Mesendoderm (in vitro differentiated cells): Measurements from ENCODE around the gene GLRA3.

Source experiments
- DNase-seq: peaks from one replicate; pipeline ENCODE4 v3.0.0; 2013
- H2AK5ac ChIP-seq: 2 replicates; pipeline ENCODE4 v1.6.1; 2013; ENCODE audit warnings: low read length, inconsistent platforms
- H2BK120ac ChIP-seq: 2 replicates; pipeline ENCODE4 v1.6.1; 2013; ENCODE audit warnings: low read depth, mild to moderate bottlenecking, low read length, moderate library complexity, mixed read lengths
- H2BK15ac ChIP-seq: replicated peaks from 2 replicates; pipeline ENCODE4 v1.6.1; 2013; ENCODE audit warnings: low read depth, mild to moderate bottlenecking, moderate library complexity
- H2BK5ac ChIP-seq: 2 replicates; pipeline ENCODE4 v1.6.1; 2013; ENCODE audit warnings: low read length, inconsistent platforms
- H3K18ac ChIP-seq: 2 replicates; pipeline ENCODE4 v1.6.1; 2013; ENCODE audit warnings: mild to moderate bottlenecking, low read length, mixed read lengths
- H3K23ac ChIP-seq: one replicate; pipeline ENCODE4 v1.6.1; 2013; ENCODE audit warnings: low read length
- H3K27ac ChIP-seq: 2 replicates; pipeline ENCODE4 v1.5.1; 2013; ENCODE audit warnings: low read depth, mild to moderate bottlenecking, inconsistent platforms, low read length, moderate library complexity
- H3K27me3 ChIP-seq: 2 replicates; pipeline ENCODE4 v1.6.1; 2013; ENCODE audit warnings: low read length, control low read depth, mild to moderate bottlenecking, inconsistent platforms; ENCODE audit not compliant: insufficient read depth, poor library complexity
- H3K36me3 ChIP-seq: 2 replicates; pipeline ENCODE4 v1.6.1; 2013; ENCODE audit warnings: low read length, inconsistent platforms; ENCODE audit not compliant: control insufficient read depth, insufficient read depth
- H3K4ac ChIP-seq: one replicate; pipeline ENCODE4 v1.6.1; 2013; ENCODE audit warnings: low read depth, mild to moderate bottlenecking, low read length, moderate library complexity
- H3K4me1 ChIP-seq: 2 replicates; pipeline ENCODE4 v1.6.1; 2013; ENCODE audit warnings: low read depth, low read length, inconsistent platforms; ENCODE audit not compliant: control insufficient read depth
- H3K4me2 ChIP-seq: 2 replicates; pipeline ENCODE4 v1.6.1; 2013; ENCODE audit warnings: low read length
- H3K4me3 ChIP-seq: 2 replicates; pipeline ENCODE4 v1.5.1; 2013; ENCODE audit warnings: mild to moderate bottlenecking, low read length
- H3K56ac ChIP-seq: one replicate; pipeline ENCODE4 v1.6.1; 2013; ENCODE audit warnings: low read length
- H3K79me1 ChIP-seq: 2 replicates; pipeline ENCODE4 v1.6.1; 2013; ENCODE audit warnings: low read length, inconsistent platforms
- H3K79me2 ChIP-seq: 2 replicates; pipeline ENCODE4 v1.6.1; 2013; ENCODE audit warnings: mild to moderate bottlenecking, low read length; ENCODE audit not compliant: control insufficient read depth, insufficient read depth
- H3K9ac ChIP-seq: 2 replicates; pipeline ENCODE4 v1.6.1; 2013; ENCODE audit warnings: low read length, inconsistent platforms
- H4K5ac ChIP-seq: one replicate; pipeline ENCODE4 v1.6.1; 2013; ENCODE audit warnings: low read length
- H4K8ac ChIP-seq: one replicate; pipeline ENCODE4 v1.6.1; 2013; ENCODE audit warnings: low read depth, mild to moderate bottlenecking, control low read depth, low read length, moderate library complexity
- WGBS: extraction: QIAGEN DNeasy Blood & Tissue Kit; methylation state at CpG from one replicate; pipeline ENCODE4 v1.1.7; 2013; ENCODE audit warnings: low lambda C conversion rate, missing lambda C conversion rate; ENCODE audit not compliant: insufficient coverage; ENCODE audit errors: extremely low coverage; 5-methylcytosine and 5-hydroxymethylcytosine counted together

Gene GLRA3

GRCh38 chr4:174856926-174857800, 28.1 kb upstream of the GLRA3 start:
- no peaks in the 10 kb centered on the region for H3K4me1 ChIP-seq
- H3K23ac ChIP-seq: no peak overlapping the region
- H3K18ac ChIP-seq: no peak overlapping the region
- H3K27me3 ChIP-seq: no peaks in the 10 kb centered on the region
- no peak overlapping the region for H3K4me2 ChIP-seq
- no peak overlapping the region for H4K8ac ChIP-seq
- no peak overlapping the region for H2BK15ac ChIP-seq
- H3K79me2 ChIP-seq: no peaks in the 10 kb centered on the region
- H3K9ac ChIP-seq: no peak overlapping the region
- no peak overlapping the region for H3K27ac ChIP-seq
- no peak overlapping the region for H2BK5ac ChIP-seq
- H3K4me3 ChIP-seq: no peak overlapping the region
- no CpG with 5 or more reads among the region's 3 CpGs for WGBS
- no peak overlapping the region for H2AK5ac ChIP-seq
- no peak overlapping the region for H4K5ac ChIP-seq
- no peak overlapping the region for H2BK120ac ChIP-seq
- no peak overlapping the region for H3K56ac ChIP-seq
- peak; percentile 36 for DNase-seq
- no peaks in the 10 kb centered on the region for H3K36me3 ChIP-seq
- H3K79me1 ChIP-seq: no peaks in the 10 kb centered on the region
- H3K4ac ChIP-seq: no peak overlapping the region

DNA sequence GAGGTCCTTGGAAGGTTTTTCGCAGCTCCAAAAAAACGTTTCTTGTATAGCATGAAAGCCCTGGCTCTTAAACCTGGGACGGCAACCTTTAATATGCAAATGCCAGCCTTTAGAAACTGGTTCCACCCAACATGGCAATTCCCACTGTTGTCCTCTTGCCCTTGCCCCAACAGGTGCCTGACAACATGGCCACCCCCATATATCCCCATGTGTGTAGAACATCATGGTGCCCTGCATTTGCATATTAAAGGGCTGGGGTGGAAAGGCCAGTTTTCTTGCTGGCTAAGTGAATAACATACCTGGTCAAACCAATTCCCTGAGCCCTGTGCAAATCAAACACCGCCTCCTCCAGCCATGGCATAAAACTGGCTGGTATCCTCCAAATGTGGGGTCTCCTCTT, 26.0 kb upstream of the GLRA3 start:
- Histone ChIP-seq H3K4me3 (no peak overlapping the region), H3K56ac (no peak overlapping the region), H2AK5ac (no peak overlapping the region), H3K79me1 (no peaks in the 10 kb centered on the region), H3K4ac (no peak overlapping the region), H4K8ac (no peak overlapping the region), H3K79me2 (no peaks in the 10 kb centered on the region), H3K9ac (no peak overlapping the region), H2BK15ac (no peak overlapping the region), H2BK120ac (peak overlapping the region; percentile 92), H3K36me3 (no peaks in the 10 kb centered on the region), H3K4me2 (no peak overlapping the region), H3K27ac (no peak overlapping the region), H4K5ac (no peak overlapping the region), H3K18ac (peak overlapping the region; percentile 5), H3K27me3 (no peaks in the 10 kb centered on the region), H3K4me1 (no peaks in the 10 kb centered on the region), H2BK5ac (no peak overlapping the region), H3K23ac (no peak overlapping the region)
- DNase-seq: no peak
- no CpG with 5 or more reads among the region's 4 CpGs for WGBS

GRCh38 chr4:174853629-174854028, 24.6 kb upstream of the GLRA3 start:
- Histone ChIP-seq H2BK15ac (no peak overlapping the region), H4K5ac (no peak overlapping the region), H3K4me3 (no peak overlapping the region), H3K4me2 (no peak overlapping the region), H3K9ac (no peak overlapping the region), H2AK5ac (no peak overlapping the region), H3K4ac (no peak overlapping the region), H3K27me3 (no peaks in the 10 kb centered on the region), H4K8ac (no peak overlapping the region), H3K27ac (no peak overlapping the region), H3K79me2 (no peaks in the 10 kb centered on the region), H3K23ac (no peak overlapping the region), H2BK5ac (no peak overlapping the region), H3K4me1 (no peaks in the 10 kb centered on the region), H3K36me3 (no peaks in the 10 kb centered on the region), H3K79me1 (no peaks in the 10 kb centered on the region), H2BK120ac (no peak overlapping the region), H3K18ac (no peak overlapping the region), H3K56ac (no peak overlapping the region)
- no peak for DNase-seq
- no CpG with 5 or more reads among the region's 3 CpGs for WGBS

DNA sequence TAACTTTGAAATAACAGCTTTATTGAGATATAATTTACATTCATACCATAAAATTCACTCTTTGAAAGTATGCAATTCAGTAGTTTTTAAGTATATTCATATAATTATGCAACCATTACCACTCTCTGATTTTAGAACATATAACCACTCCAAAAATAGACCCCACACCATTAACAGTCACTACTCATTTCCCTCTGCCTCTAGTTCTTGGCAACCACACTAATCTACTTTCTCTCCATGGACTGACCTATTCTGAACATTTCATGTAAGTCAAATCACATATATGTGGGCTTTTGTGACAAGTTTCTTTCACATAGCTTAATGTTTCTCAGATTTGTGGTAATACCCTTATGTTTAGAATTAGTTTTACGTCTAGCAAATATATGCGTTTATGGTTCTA, 19.5 kb upstream of the GLRA3 start:
- no peak overlapping the region for H2BK120ac ChIP-seq
- H3K36me3 ChIP-seq: no peaks in the 10 kb centered on the region
- no peak overlapping the region for H4K8ac ChIP-seq
- H3K56ac ChIP-seq: no peak overlapping the region
- no peak overlapping the region for H3K4ac ChIP-seq
- no peak overlapping the region for H2BK15ac ChIP-seq
- no peak overlapping the region for H2AK5ac ChIP-seq
- WGBS: no CpG with 5 or more reads among the region's 2 CpGs
- H3K18ac ChIP-seq: no peak overlapping the region
- no peaks in the 10 kb centered on the region for H3K79me2 ChIP-seq
- DNase-seq: no peak
- H3K79me1 ChIP-seq: no peaks in the 10 kb centered on the region
- no peak overlapping the region for H3K4me2 ChIP-seq
- no peak overlapping the region for H3K9ac ChIP-seq
- no peak overlapping the region for H3K27ac ChIP-seq
- H3K4me1 ChIP-seq: no peaks in the 10 kb centered on the region
- H3K23ac ChIP-seq: no peak overlapping the region
- no peak overlapping the region for H4K5ac ChIP-seq
- no peaks in the 10 kb centered on the region for H3K27me3 ChIP-seq
- H2BK5ac ChIP-seq: no peak overlapping the region
- no peak overlapping the region for H3K4me3 ChIP-seq

DNA sequence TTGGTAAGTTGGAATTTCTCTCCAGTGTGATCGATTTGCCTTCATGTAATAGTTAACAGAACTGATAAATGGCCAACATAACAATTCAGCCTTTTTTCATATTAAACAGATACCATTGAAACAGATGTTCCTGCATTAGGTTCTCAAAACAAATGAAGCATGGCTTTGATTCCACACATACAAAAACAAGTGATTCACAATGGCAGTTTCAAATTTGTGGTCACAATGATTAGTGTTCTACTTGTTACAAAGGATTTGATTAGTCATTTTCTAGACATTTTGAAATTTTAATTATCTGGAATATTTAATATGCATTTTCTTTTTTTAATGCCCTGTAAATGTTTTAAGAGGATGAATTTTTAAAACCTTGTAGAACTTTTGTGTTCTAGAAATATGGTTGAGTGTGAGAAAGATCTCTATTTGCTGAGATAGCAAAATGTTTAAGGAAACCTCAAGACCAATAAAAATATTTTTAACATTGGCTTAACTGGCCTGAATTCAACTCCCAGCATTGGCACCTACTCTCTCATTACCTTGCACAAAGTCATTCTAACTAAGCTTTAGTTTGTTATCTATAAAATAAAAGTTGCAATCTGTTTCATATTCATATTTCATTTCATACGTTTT, 18.9 kb upstream of the GLRA3 start:
- no peaks in the 10 kb centered on the region for H3K79me2 ChIP-seq
- no peak overlapping the region for H2AK5ac ChIP-seq
- H2BK15ac ChIP-seq: no peak overlapping the region
- H3K4me1 ChIP-seq: no peaks in the 10 kb centered on the region
- no peak overlapping the region for H3K4me3 ChIP-seq
- H3K36me3 ChIP-seq: no peaks in the 10 kb centered on the region
- no peak for DNase-seq
- H2BK120ac ChIP-seq: no peak overlapping the region
- WGBS: no CpG with 5 or more reads among the region's 2 CpGs
- H3K4me2 ChIP-seq: no peak overlapping the region
- no peaks in the 10 kb centered on the region for H3K27me3 ChIP-seq
- H3K9ac ChIP-seq: no peak overlapping the region
- H2BK5ac ChIP-seq: no peak overlapping the region
- no peak overlapping the region for H3K23ac ChIP-seq
- H3K27ac ChIP-seq: no peak overlapping the region
- H4K5ac ChIP-seq: no peak overlapping the region
- no peak overlapping the region for H3K56ac ChIP-seq
- H3K4ac ChIP-seq: no peak overlapping the region
- H3K18ac ChIP-seq: no peak overlapping the region
- no peak overlapping the region for H4K8ac ChIP-seq
- no peaks in the 10 kb centered on the region for H3K79me1 ChIP-seq
